HG03354 (cell line): ENCODE measurements around the gene MAFG.
A peak's percentile ranks its signal among the peaks of the same experiment; 100 is the strongest.

Source experiments
- ATAC-seq: cut with Tn5 transposase; IDR thresholded peaks from one replicate; pipeline ENCODE4 v1.9.1; 2021; ENCODE audit warnings: mild to moderate bottlenecking; ENCODE audit not compliant: unreplicated experiment, poor library complexity, severe bottlenecking

The MAFG gene

DNA sequence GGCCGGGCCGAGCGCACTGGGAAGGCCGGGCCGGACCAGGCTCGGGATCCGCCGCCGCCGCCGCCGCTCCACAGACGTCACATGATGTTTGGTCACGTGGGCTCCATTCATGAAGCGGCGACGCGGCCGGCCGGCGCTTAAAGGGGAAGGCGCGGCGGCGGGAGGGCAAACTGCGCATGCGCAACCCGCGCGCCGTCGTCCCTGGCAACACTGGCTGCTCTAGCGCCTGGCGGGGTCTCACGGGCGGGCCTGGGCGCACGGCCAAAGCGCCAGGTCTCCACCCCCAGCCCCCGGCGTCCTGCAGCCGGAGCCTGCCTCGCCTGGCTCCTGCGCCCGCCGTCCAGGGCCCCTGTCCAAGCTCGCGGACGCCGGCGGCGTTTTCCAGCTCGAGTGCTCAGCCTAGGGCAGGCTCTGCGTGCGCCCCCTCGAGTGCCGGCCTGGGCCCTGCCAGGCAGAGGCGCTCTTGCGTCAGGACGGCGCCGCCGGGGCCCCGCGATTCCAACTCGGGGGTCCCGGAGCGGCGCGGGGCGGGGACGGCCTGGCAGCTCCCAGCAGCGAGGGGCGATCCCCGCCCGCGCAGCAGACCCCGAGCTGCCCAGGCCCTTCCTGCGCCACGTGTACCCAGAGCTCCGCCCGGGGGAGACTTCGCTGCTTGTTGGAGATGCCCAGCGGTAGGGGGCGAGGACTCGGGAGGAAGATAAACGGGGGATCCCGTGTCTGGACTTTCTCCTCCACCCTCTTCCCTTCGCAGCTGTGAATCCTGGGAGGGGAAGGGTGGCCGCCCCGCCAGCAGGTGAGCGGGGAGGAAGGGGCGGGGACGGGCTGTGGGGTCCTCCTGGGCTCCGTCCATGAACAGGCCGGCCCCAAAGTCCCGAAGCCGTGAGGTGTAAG, at the start of gene MAFG:
Gene MAFG, minus strand, starts transcription at position 83 of the 891 bp plus-strand sequence. CDS start 4,550 bp downstream, outside the sequence.
- ATAC-seq: peak; percentile 70

DNA sequence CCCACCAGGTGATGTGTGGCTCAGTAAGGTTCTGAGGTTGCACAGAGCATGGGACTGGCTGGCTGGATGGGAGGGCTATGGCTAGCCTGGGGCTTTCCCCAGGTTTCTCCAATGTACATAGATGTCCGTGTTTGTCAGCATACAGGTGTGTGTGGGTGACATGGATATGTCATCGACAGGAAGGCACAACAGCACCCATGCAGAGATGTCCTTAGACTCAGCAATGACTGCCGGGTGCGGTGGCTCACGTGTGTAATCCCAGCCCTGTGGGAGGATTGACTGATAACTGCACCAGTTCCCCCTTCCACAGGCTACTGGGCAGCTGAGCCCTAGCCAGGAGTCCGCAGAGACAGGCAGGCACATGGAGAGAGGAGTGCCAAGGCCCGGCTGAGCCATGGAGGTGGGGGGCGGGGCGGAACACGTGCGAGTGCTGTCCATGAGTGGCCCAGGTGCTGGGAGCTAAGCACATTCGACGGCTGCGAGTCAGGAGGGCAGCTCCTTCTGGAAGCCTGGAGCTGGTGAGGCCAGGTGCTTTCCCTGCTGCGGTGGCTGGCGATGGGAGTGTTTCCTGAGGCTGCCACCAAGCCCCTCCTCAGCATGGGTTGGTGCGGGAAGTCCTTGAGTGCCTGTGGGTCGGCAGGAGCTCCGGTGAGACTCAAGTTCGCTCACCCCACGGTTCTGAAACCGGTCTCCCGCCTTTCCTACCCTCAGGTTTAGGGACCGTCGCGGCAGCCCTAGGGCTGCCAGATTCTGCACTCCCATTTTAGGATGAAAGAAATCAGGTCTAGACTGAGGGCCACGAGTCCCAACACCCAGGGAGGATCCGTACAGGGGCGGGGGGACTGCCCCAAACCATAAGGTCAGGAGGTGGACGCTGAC, 49.0 kb upstream of the MAFG start:
- no peak for ATAC-seq

DNA sequence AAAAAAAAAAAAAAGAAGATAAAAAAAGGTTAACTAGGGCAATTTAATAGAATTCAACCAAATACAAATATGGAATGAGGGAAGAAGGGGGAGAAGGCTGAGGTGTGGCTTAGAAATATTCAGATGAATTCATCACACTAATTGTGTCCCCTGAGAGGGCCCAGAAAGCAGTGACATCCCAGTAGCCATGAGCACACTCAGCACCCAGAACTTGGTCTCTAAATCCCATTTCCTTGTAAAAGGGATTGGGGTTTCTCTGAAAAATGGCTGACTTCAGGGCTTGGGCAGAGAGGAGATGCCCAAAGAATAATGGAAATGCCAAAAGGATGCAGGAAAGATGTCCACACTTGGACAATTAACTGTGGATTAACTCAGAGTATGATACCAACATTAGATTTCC, 45.9 kb upstream of the MAFG start:
- no peak for ATAC-seq

DNA sequence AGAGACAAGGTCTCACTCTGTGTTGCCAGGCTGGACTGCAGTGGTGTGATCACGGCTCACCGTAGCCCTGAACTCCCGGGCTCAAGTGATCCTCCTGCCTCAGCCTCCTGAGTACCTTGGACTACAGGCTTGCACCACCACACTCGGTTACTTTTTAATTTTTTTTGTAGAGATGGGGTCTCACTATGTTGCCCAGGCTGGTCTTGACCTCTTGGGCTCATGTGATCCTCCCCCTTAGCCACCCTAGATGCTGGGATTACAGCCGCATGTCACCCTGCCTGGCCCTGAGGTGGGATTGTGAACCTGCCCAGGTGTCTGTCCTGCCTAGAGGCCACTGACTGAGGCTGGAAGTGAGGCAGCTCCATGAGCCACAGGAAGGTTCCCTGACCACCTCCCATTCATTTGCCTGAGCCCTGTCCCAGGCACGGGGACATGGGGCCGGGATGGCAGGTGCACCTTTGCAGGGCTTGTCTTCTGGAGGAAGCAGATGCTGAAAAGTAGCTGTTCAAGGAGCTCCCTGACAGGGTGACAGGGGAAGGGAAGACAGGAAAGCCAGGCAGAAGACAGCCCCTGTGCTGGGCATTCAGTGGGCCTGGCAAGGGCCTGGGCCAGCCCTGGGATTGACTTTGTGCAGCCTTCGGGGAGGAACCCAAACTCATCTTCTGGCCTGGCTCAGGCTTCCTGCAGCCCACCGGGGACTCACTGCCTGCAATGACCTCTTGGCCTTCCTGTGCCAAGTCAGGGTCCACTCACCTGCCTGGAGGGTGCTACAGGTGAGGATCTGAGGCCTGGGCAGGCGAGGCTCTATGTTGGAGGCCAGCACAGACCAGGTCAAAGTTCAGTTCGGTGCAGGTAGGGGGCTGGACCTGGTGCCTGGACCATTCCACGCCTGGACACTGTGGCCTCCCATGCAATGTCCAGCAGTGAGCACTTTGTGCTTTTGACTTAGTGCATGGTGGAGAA, 41.6 kb upstream of the MAFG start:
- ATAC-seq: no peak

DNA sequence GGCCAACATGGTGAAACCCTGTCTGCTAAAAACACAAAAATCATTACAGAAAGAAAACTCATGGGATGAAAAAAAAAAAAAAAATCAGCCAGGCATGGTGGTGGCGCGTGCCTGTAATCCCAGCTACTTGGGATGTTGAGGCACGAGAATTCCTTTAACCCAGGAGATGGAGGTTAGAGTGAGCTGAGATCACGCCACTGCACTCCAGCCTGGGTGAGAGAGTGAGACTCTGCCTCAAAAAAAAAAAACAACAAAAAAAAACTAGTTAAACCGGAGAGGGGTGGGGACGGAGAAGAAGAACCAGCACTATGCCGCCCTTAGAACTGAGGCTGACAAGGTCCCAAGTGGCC, 40.8 kb upstream of the MAFG start:
- no peak for ATAC-seq

DNA sequence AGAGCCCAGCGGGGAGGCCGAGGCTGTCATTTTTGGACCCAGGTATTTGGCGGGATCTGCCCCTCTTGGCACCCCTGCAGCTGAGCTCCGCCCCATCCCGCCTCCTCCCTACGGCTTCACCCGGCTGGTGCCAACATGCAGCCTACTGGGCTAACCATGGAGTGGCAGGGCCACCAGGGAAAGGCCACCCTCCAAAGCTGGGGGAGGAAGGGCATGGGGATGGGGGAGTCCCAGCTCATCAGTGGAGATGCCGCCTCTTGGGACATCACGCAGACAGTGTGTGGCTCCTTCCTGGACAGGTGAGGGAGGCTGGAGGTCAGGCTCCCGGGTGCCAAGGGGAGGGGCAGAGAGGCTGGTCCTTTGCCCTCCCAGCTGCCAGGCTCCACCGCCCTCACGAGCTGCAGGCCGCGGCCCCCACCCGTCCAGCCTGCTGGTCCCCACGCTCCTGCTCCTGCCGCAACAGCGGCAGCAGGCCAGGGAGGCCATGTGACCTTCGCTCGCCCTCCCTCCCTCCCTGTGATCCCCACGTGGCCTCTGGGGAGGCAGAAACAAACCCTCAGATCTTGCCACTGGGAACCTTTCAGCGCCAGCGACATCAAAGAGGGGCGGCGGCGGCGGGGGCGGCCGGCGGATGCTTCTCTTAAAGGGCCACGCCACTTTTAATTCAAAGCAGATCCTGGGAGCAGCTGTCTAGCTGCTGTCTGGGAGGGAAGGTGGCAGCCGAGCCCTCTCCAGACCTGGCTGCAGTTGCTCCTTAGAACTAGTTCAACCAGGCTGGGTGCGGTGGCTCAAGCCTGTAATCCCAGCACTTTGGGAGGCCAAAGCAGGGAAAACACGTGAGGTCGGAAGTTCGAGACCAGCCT, 40.2 kb upstream of the MAFG start:
- peak; percentile 56 for ATAC-seq

DNA sequence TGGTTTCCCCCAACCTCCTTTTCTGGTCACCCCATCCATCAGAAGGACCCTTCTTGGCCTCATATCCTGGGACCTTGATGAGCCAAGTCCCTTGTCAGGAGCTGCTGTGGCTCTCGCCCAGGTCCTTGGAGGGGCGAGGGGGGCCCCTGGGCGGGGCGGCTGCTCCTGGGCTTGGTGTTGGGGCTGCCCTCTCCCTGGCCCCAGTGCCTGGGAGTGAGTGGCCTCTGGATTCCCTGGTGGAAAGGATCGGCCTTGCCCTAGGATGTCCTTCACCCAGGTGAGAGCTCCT, 39.7 kb upstream of the MAFG start:
- no peak for ATAC-seq

DNA sequence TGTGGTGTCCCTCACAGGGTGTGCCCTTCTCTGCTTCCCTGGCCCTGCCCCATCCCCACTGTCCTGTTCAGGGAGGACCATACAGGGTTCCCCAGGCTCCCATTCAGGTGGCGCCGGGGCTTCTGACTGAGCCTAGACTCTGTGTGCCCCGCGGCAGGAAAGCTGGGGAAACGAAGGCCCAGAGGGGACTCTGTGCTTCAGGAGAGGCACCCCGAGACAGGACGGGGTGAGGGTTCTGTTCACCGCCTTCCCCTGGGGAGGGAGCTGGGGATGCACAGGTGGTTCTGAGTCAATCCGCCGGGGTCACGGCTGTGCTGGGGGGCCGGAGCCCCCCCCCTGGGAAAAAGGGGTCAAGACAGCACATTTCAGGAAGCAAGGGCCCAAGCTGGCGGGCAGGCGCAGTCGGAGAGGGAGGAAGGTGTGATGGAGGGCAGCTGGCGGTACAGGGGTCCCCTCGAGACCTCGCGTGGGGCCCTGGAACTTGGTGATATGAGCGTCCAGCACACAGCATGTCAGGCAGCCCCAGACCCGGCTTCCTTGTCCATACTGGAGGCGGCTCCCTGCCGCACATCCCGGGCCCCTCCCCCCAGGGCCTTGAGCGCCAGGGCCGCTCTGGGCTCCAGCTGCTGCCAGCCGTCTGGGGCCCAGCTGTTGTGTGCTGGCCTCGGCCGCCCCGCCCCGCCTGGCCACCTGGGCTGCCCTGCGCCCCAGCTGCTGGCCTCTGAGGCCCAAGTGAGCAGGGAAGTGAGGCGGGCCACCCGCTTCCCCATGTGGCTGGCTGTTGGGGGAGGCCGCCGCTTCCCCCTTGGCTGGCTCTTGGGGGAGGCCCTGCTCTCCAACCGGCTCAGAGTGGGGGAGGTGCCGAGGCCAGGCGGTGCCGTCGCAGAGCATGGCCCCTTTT, 39.1 kb upstream of the MAFG start:
- ATAC-seq: no peak

DNA sequence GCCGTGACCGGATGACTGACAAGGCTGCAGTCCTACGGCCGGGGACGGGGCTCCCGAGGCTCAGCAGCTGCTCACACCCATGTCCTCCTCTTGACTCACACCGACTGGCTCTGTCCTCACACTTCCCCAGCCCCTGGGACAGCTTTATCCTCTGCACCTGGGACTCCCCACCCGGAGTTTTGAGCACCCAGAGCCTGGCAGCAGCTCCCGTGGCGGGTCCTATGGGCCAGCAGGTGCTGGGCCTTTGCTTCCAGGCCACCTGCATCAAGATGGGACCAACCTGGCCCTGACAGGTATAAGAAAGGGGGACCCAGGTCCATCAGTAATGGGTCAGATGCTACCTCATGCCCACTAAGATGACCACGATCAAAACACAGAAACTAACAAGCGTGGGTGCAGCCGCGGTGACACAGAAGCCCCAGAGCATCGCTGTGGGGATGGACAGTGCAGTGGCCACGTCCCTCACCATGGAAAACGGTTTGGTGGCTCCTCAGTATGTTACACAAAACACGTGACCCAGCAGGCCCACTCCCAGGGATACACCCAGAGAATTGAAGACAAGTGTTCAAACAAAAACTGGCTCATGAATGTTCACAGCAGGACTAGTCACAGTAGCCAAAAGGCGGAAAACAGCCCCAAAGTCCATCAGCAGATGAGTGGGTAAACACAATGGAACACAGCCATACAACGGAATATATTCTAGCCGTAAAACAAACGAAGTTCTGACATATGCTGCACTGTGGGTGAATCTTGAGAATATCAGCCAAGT, 36.7 kb upstream of the MAFG start:
- ATAC-seq: no peak

DNA sequence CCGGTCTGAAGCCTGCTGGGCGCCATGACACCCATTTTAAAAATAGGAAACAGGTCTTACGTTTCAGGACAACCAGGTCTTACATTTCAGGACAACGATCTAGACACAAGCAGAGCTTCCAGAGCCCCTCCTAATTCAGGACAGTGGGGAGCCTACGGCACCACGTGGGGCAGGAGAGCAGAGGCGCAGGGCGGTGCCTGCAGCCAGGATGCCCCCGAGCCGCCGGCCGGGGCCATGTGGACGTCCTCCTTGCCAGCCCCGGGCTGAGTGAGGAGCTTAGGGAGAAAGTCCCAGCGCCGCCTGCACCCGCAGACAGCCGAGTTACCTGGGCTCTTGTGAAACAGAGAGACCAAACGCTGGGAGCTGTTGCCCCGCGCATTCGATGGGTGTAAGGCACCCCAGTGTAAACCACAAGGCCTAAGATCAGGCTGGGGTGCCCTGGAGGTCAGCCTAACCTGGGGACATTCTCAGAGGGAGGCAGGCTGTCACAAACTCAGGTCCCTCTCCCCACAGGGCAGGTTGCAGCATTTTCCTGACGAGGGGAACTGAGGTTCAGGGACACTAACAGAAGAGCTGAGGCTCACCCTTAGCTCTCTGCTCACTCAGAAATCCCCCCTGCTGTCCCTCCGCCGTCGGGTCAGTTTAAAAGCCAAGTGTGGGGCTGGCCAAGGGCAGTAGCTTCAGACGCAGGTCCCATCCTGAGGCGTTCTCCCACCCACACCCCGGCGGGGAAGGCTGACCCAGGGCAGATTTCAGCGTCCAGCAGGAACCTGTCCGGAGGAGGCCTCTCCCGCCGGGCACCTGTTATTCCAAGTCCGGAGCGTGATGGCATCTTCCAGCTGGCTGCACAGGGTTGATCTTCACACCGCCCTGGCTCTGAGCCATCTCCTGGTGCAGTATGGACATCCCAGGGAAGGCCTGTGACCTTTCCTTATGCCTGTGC, 35.2 kb upstream of the MAFG start:
- ATAC-seq: no peak

DNA sequence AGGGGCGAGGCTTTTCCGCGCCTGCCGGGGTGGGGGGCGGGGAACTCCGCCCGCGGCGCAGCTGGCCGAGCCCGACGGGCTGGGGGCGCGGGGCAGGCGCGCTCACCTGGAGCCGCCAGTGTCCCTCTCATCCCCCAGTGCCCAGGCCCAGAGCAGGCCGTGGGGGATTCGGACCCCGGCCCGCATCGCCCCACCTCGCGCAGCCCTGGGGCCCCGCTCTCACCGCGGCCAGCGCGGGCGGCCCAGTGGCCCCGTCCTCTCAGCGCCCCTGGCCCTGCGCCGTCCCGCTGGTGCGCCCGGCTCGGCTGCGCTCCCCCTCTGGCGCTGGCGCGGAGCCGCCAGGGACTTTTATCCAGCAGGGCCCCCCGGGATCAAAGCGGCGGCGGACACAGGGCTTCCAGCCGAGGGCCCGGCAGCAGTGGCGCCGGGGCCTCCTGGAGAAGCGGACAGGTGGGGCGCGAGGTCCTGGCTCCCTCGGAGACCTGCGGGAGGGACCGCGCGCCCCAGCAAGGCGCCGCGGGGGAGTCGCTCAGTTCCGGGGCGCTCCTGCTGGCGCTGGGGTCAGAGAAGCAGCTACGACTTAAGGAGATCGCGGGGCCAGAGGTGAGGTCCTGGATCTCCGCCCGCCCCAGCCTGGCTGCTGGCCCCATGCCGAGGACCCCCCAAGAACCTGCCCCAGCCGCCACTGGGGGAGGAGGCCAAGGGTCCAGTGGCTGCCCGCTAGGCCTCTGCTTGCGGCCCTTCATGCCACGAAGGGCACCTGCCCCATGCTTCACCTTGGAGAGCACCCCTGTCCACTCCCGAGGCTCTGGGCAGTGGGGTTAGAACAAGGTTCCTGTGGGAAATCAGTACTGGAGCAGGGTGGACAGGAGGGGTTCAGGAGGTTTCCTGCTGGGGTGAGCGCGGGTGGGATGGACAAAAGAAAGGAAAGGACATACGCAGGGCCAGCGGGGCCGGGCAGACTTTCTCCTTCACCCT, 34.3 kb upstream of the MAFG start:
- ATAC-seq: no peak

DNA sequence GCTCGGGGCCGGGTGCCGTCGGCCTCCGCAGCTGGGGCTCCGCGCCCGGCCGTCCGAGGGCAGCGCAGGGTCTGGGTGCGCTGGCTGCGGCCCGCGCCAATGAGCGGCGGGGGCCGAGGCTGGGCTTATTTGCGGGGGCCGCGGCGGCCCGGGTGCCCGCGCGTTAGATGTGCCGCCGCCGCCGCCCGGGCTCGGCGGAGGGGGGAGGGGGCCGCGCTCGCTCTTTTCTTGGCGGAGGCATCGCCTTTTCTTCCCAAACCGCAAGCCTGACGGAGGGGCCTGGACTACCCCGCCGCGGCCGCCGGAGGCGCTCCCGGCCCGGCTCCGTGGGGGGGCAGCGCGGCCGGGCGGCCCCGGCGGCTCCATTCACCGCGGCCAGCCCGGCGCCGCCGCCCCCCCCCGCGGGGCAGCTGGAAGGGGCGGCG, 33.6 kb upstream of the MAFG start, which contains the start of gene NOTUM:
Gene NOTUM, minus strand, starts transcription at position 101 of the 425 bp plus-strand sequence. CDS start 278 bp downstream, outside the sequence.
- no peak for ATAC-seq

DNA sequence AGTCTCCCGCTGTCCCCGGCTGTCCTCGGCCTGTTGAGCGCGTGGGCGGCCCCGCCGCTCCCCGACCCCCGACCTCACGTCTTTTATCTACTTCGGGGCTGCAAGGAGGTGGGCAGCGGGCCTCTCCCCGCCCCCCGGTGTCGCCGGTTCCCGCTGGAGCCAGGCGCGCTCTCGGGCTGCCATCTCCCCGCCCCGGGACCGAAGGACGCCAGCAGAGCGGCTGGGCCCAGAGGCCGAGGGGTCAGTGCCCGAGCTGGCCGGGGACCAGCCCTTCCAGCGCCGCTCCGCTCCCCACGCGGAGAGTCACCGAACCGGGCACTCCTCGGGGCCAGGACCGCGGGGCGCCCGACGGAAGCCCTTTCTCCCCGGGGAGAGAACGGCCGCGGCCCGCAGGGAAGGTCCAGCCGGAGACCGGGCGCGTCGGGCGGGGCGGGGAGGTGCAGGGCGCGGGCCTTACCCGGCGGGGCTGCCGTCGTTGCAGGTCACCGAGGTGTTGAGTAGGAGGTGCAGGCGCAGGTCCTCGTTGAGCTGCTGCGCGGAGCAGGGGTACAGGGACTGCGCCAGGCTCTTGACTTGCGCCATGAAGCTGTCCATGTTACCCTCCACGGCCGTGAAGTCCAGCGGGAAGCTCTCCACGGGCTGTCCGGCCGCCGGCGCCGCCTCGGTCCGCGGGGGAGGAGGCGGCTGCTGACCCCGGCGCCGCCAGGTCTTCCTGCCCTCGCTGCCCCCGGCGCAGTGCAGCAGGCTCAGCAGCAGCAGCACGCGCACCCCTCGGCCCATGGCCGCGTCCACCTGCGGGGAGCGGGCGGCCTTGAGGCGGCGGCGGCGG, 32.8 kb upstream of the MAFG start:
- no peak for ATAC-seq
